ENCODE data around the gene CADPS.

CADPS gene

GRCh38 chr3:62482961-62483360, 392.3 kb downstream of the CADPS start:
- no peak for DNase-seq

DNA sequence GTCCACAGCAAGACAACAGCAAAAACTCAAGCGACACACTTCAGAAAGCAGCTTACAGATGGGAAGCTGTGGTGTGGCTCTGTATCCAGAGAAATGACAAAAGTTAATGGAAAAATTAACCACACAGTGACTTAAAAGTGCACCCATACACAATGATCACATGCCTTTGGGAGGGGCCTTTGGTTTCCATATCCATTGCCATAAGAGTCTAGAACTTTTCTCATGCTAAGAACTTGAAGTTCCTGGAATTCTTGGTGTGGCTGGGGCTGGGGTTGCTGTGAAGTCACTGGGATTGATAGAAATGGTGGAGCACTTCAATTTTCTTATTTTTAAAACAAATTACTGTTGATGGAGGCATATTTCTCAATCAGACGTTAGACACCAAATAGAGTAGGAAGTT, 393.3 kb downstream of the CADPS start:
- no peak for DNase-seq

DNA sequence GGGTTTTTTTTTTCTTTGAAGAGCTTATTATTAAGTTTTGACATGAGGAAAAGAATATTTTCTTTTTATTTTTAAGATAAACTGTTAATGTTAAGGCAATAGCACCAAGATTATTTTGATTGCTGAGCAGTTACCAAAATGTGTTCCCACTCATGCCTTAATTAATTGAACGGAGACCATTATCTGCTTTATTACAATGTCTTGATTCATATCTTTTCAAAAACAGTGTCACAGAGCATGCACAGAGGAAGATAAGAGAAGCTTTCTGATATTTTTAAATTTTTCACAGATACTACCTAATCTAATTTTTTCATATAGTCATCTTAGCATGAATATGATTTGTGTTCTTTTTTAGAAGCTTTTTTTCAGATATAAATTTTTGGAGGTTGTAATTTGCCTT, 395.2 kb downstream of the CADPS start:
- no peak for DNase-seq

DNA sequence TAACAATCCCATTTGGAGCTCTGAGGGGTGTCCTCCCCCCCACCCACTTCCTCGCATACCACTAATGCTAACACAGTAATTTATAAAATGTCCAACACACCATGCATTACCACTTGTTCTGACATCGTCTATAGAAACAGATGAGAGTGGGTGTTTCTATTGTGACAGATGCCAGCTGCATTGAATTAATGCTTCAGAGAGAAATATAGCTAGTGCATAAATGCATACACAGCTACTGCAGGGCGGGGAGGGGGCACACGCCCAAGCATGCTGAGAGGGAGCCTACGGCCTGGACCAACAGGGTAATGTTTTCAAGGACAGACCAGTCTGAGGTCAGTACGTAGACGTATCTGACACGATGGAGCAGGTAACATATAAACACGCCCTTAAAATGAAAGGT, 395.9 kb downstream of the CADPS start:
- no peak for DNase-seq

GRCh38 chr3:62475306-62475705, 399.9 kb downstream of the CADPS start:
- DNase-seq = no peak

- no peak for DNase-seq
These were observed 407.1 kb downstream of the CADPS start for GRCh38 chr3:62467966-62468722.

DNA sequence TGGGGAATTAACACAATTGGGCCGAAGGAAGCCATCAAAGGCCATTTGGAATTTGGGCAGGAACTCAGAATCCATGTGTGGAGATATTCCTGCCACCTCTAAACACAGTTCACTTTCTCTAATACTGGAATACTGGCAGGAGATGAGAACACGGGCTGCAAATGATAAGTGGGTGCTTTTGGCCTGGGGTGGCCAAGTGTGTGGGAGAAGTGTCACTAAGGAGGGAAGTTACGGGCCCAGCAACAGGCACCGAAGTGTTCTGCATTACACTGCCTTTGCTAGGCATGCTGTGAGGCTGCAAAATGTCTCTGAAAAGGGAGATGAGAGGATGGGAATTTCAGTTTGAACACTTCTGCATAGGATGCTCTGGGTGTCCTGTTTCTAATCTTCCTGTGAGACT, 412.4 kb downstream of the CADPS start:
- DNase-seq = no peak

- DNase-seq = no peak
These were observed 413.0 kb downstream of the CADPS start for GRCh38 chr3:62462104-62462762.

GRCh38 chr3:62454916-62455315, 420.3 kb downstream of the CADPS start:
- DNase-seq = no peak

- DNase-seq = no peak
These were observed 421.8 kb downstream of the CADPS start for GRCh38 chr3:62453448-62453847.

- no peak for DNase-seq
These were observed 423.9 kb downstream of the CADPS start for GRCh38 chr3:62451211-62451887.

DNA sequence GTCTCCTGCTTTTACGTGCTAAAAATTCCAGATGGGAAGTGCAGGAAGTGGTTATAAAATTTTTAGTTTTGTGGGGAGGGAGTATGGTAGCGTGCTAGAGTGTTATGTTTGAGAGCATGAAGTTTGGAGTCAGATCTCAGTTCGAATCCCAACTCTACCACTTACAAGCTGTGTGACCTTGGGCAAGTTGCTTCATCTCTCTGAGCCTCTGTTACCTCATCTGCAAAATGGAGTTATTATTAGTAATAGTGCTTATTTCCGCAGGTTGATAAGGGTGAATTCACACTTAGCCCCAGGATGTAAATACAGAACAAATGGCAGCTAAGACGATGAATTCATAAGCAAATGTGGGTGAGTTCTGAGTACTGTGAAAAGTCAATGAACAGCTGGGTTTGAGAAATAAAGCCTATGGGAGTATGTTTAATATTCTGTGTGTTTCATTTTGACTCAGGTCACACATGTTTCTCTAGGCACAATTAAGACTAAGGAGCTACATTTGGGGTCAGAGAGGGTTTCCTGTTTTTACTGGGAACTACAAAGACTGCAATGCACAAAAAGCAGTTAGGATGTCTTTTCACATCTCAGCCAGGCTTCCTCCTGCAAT, 428.8 kb downstream of the CADPS start:
- no peak for DNase-seq

DNA sequence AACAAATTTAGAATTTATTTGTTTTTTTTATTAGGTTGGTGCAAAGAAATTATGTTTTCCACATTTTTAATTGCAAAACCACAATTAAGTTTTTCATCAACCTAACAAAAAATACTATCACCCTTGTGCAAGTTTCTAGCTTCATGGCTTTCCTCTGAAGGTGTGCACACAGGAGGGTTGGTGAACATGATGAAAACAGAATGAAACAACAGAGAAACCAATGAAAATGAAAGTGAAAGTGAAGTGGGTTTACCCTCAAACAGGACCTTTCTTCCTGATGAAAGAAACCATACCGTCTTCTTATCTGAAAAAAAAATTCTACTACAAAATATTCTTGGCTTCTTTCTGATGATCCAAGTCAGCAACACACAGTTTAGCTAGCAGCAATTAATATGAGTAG, 429.9 kb downstream of the CADPS start:
- DNase-seq = no peak

DNA sequence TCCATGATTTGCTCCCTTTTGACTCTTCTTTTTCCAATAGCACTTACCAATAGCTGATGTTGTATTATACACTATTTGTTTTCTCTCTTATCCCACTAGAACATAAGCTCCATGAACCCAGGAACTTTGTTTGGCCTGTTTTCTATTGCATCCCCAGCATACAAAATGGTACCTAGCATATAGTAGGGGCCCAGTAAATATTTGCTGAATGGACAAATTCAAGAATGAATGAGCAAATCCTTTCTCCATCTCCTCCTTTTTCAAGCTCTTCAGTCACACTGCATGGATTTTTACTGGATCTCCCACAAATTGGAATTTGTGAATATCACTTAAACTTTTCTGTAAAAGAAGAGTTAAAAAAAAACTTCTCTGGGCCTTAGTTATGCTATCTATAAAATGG, 435.2 kb downstream of the CADPS start:
- DNase-seq = no peak

GRCh38 chr3:62439176-62439813, 435.9 kb downstream of the CADPS start:
- no peak for DNase-seq

DNA sequence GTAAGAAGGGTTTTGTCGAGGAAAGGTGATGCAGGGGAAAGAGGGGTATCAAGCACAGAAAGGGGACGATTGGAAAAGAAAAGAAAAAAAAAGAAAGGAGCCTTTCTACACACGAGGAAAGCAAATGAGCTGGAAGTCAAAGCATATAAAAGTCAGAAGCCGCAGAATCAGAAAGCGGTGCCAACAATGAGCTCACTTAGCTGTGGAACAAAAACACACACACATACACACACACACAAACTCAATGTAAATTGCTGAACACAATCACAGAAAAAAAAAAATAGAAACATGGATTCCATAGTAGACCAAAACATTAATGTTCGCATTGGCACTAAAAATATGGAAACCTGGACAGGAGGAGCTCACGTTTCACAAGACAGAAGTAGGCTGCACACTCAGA, 438.4 kb downstream of the CADPS start:
- DNase-seq = no peak

GRCh38 chr3:62433396-62433795, 441.8 kb downstream of the CADPS start:
- no peak for DNase-seq

GRCh38 chr3:62421207-62421606, 454.0 kb downstream of the CADPS start:
- DNase-seq = no peak

DNA sequence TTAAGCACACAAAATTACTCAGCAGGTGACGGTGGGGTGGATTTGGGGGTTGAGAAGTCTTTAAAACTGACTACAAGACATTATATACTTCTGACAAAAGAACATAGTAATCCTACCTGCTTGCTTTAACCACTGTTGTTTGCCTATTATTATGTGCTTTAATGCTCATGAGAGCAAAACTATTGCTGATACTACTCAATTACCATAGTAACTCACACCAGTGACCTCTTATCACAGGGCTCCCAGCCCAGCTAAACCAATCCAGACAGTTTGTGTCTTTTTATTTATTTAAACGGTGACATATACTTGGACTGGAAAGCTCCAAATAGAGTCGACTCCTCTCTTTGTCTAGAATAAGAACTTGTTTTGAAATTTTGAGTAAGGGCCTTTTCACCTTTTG, 459.1 kb downstream of the CADPS start:
- DNase-seq = no peak

GRCh38 chr3:62415312-62415801, 459.9 kb downstream of the CADPS start:
- no peak for DNase-seq

GRCh38 chr3:62414786-62415185, 460.4 kb downstream of the CADPS start:
- DNase-seq = no peak

DNA sequence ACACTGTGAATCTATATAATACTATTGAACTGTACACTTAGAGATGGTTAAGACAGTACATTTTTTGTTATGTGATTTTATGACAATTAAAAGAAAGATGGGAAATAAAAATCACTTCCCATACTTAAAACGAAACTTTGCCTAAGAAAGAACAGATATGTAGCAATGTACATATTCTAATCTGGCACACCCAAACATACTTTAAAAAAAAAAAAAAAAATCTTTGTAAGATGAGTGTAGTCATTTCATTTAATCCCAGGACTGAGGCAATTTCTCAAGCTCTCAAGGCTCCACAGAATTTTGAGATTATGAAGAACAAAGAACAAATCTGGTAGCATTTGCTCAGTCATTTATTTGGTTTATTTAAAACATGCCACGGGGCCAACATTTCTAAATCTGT, 461.5 kb downstream of the CADPS start:
- no peak for DNase-seq

DNA sequence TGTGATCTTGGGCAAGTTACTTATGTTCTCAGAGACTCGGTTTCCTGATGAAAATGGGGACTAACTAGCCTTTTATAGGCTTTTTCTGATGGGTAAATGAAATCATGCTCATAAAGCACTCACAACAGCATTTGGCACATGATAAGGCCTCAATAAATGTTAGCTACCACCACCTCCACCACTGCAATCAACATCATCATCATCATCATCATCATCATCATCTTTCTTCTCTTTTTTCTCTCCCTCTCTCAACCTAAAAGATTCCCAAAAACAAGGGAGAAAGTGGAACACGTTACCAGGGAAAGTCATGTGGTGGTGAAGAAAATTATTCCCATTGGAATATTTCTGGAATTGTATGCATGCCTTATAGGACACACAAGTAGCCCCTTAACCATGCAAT, 468.3 kb downstream of the CADPS start:
- no peak for DNase-seq

All from GOT3 (cell line).